GM13977 (cell line): ENCODE measurements around the gene IFNLR1.

ENCODE experiments used
- DNase-seq: peaks from one replicate; pipeline ENCODE4 v3.0.0; 2012; ENCODE audit warnings: low spot score
- in situ Hi-C: fragments of 300-500 bp; cut with MboI; formaldehyde crosslinking; loops from one replicate; pipeline ENCODE4 v1.12.0; 2022; ENCODE audit warnings: low sequenced_read_pairs, low pct_unique_long_range_greater_than_20kb, mixed read lengths, inconsistent platforms; ENCODE audit not compliant: unreplicated experiment
- TF ChIP-seq, protein P1 (sequence below): IDR thresholded peaks from 2 replicates; pipeline ENCODE4 v1.5.1; 2012; ENCODE audit warnings: mild to moderate bottlenecking, control low read depth; ENCODE audit not compliant: insufficient read depth; ENCODE audit errors: extremely low read depth, missing control alignments

The IFNLR1 gene

DNA sequence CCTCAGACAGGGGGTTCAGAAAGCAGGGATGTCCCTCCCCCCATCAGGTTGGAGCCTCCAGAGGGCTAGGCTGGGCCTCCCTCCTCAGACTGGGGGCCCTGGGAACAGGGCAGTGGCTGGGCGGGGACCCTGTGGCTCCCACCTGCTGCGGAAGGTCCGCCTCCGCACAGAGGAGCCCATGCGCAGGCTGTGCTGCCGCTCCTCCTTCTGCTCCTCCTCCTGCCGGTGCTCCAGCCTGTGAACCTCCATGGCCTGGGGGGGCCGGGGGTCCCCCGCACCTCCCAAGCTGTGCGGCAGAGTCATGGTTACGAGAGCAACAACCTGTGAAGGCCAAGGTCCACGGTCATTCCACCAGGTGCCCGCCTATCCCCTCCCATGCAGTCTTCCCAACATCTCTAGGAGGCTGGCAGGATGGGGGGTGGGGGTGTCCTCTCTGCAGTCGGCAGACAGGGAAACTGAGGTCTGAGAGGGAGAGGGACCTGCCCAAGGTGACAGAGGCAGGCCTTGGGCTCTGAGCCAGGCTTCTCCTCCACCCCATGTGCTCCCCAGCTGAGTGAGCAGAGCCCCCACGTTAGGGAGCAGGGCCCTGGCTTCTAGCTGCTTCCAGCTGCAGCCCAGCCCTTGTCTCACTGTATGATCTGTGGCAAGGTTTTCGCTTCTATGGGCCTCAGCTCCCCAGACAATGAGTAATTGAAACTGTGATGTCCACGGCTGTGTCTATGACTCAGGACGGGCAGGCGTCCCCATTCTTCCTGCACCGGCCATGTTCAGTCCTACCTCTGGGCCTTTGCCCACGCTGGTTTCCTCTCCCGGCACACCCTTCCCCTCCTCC lies 78.5 kb downstream of the IFNLR1 start:
- in situ Hi-C loops: no loop called here
- no peak for DNase-seq
- TF ChIP-seq, protein P1, sequence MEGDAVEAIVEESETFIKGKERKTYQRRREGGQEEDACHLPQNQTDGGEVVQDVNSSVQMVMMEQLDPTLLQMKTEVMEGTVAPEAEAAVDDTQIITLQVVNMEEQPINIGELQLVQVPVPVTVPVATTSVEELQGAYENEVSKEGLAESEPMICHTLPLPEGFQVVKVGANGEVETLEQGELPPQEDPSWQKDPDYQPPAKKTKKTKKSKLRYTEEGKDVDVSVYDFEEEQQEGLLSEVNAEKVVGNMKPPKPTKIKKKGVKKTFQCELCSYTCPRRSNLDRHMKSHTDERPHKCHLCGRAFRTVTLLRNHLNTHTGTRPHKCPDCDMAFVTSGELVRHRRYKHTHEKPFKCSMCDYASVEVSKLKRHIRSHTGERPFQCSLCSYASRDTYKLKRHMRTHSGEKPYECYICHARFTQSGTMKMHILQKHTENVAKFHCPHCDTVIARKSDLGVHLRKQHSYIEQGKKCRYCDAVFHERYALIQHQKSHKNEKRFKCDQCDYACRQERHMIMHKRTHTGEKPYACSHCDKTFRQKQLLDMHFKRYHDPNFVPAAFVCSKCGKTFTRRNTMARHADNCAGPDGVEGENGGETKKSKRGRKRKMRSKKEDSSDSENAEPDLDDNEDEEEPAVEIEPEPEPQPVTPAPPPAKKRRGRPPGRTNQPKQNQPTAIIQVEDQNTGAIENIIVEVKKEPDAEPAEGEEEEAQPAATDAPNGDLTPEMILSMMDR: no peak

DNA sequence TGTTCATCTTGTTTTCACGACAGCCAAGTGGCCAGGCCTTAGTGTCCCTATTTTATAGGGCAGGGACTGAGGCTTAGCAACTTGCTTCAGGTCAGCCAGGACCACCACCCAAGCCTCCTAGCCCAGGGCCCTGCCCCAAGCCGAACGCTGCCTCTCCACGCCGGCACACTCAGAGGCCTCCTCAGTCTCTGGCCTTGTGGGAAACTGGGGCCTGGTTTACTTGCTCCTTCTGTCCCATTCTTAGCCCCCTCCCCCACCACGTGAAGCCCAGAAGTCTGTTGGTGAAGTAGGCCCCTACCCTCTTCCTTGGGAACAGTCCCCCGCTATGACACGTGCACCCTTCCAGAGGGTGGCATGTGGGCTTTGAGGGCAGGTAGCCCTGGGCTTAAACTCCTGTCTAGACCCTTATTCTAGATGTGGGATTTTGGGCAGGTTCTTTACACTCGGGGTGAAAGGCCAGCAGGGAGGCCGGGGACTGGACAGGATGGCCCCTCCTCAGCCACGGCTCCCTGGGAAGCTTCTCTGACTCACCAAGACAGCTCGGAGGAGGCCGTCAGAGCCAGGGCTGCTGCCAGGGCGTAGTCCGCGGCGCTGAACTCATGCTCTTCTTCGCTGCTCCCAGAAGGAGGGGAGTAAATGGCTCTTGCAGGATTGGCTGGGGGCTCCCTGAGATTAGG lies 79.5 kb downstream of the IFNLR1 start:
- TF ChIP-seq, protein P1: no peak
- no peak for DNase-seq
- in situ Hi-C loops: no loop called here

DNA sequence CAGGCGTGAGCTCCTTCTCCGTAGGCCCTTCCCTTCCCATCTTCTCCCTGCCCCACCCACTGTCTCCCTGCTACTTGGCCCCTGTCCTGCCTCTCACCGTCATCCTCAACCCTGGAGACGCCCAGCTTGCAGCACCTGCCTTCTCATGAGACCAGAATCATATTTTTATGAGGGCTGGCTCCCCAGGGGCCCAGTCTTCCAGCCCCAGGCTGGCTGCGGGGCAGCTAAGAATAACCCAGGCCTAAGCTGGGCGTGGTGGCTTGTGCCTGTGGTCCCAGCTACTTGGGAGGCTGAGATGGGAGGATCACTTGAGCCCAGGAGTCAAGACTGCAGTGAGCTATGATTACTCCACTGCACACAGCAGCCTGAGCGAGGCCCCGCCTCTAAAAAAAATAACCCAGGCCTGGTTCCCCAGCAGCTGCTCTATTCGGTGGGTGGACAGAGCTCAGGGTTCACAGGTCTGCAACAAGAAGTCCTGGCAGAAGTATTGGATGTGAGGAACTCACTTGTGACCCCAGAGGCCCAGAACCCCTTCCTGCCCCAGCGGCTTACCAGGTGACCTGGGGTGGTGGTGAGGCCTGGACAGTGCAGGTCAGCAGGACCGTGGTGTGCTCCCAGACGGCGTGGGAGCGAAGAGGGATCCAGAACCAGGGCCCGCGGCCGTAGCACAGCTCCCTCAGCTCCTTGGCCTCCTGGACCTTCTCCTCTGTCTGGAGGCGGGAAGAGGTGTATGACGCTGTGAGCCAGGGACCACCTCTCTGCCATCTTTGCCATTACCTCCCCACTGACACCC lies 81.5 kb downstream of the IFNLR1 start:
- DNase-seq: no peak
- in situ Hi-C loops: no loop called here

DNA sequence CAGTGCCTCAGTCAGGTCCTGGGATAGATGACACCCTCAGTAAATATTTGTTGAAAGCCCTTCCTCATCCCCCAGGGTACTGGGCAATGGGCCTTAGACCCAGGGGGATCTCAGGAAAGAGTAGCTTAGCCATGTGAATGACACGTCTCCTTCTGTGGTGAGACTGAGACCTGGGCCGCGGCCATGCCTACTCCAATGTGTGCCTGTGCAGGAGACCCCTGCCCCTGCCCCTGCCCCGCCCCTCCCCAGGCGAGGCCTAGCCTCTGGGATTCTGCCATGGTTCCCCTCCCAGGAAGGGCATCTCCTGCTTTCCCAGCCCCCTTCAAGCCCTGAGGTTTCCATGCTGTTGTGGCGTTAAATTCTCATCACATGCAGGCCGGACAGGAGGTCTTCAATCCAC lies 82.2 kb downstream of the IFNLR1 start:
- in situ Hi-C loops: no loop called here
- no peak for DNase-seq
- TF ChIP-seq, protein P1: no peak

More for the DNA sequence above, 81.5 kb downstream of the IFNLR1 start:
- TF ChIP-seq, protein P1: no peak
